Mesenchymal stem cell (in vitro differentiated cells and primary cell): ENCODE results near the gene SYCP2L.
"Not testable (repeated sequence)": the region's sequence is repeated elsewhere in the genome, so short reads cannot be mapped to it uniquely, and the experiment has no call there.

Source experiments
- DNase-seq: peaks from one replicate; pipeline ENCODE4 v3.0.0-alpha.2; 2013
- H2AFZ ChIP-seq: one replicate; pipeline ENCODE4 v1.6.1; 2013; ENCODE audit warnings: low read depth, mild to moderate bottlenecking, control low read depth, inconsistent platforms, low read length, moderate library complexity
- H2AK5ac ChIP-seq: 2 replicates; pipeline ENCODE4 v1.6.1; 2013; ENCODE audit warnings: low read length, moderate library complexity, mild to moderate bottlenecking, inconsistent platforms; ENCODE audit not compliant: severe bottlenecking
- H2BK120ac ChIP-seq: one replicate; pipeline ENCODE4 v1.6.1; 2013; ENCODE audit warnings: low read depth, mild to moderate bottlenecking, inconsistent platforms, low read length, moderate library complexity
- H2BK12ac ChIP-seq, 2 experiments: one replicate each; pipeline ENCODE4 v1.6.1; 2013; ENCODE audit warnings: inconsistent platforms in 2 of 2, low read length in 2 of 2, mild to moderate bottlenecking in 2 of 2, moderate library complexity in 2 of 2, control low read depth in 1 of 2
- H2BK15ac ChIP-seq: one replicate; pipeline ENCODE4 v1.6.1; 2013; ENCODE audit warnings: mild to moderate bottlenecking, low read depth, inconsistent platforms; ENCODE audit not compliant: poor library complexity, severe bottlenecking
- H2BK5ac ChIP-seq: 2 replicates; pipeline ENCODE4 v1.6.1; 2013; ENCODE audit warnings: low read depth, mild to moderate bottlenecking, low read length, control low read depth, inconsistent platforms; ENCODE audit not compliant: poor library complexity, severe bottlenecking
- H3K14ac ChIP-seq, 2 experiments: one replicate each; pipeline ENCODE4 v1.6.1; 2013; ENCODE audit warnings: inconsistent platforms in 2 of 2, low read length in 2 of 2, control low read depth in 1 of 2, mild to moderate bottlenecking in 1 of 2, moderate library complexity in 1 of 2
- H3K18ac ChIP-seq, 2 experiments: one replicate each; pipeline ENCODE4 v1.6.1; 2013; ENCODE audit warnings: inconsistent platforms in 2 of 2, low read length in 2 of 2, control low read depth in 1 of 2, low read depth in 1 of 2, mild to moderate bottlenecking in 1 of 2
- H3K23ac ChIP-seq, 2 experiments: one replicate each; pipeline ENCODE4 v1.6.1; 2013; ENCODE audit warnings: inconsistent platforms in 2 of 2, low read length in 2 of 2, mild to moderate bottlenecking in 2 of 2, moderate library complexity in 2 of 2, control low read depth in 1 of 2
- H3K27ac ChIP-seq: 2 replicates; pipeline ENCODE4 v1.5.1; 2013; ENCODE audit warnings: mild to moderate bottlenecking, moderate library complexity, low read length, control low read depth, inconsistent platforms; ENCODE audit not compliant: poor library complexity, severe bottlenecking
- H3K27me3 ChIP-seq, 2 experiments: 2 replicates each; pipeline versions ENCODE4 v1.6.1 to v1.7.0; 2013; ENCODE audit warnings: low read length in 2 of 2, mild to moderate bottlenecking in 2 of 2, moderate library complexity in 2 of 2, control low read depth in 1 of 2, inconsistent platforms in 1 of 2; ENCODE audit not compliant: control insufficient read depth in 1 of 2, insufficient read depth in 1 of 2
- H3K36me3 ChIP-seq, 2 experiments: 2 replicates each; pipeline versions ENCODE4 v1.6.1 to v1.7.0; 2013; ENCODE audit warnings: low read length in 2 of 2, control low read depth in 1 of 2, inconsistent platforms in 1 of 2, low read depth in 1 of 2, mild to moderate bottlenecking in 1 of 2; ENCODE audit not compliant: insufficient read depth in 2 of 2, control insufficient read depth in 1 of 2
- H3K4ac ChIP-seq, 2 experiments: one replicate each; pipeline ENCODE4 v1.6.1; 2013; ENCODE audit warnings: inconsistent platforms in 2 of 2, low read length in 2 of 2, mild to moderate bottlenecking in 2 of 2, moderate library complexity in 2 of 2, control low read depth in 1 of 2, low read depth in 1 of 2
- H3K4me1 ChIP-seq: 2 replicates; pipeline ENCODE4 v1.6.1; 2013; ENCODE audit warnings: low read depth, low read length, control low read depth; ENCODE audit not compliant: control insufficient read depth, insufficient read depth
- H3K4me2 ChIP-seq: 2 replicates; pipeline ENCODE4 v1.6.1; 2013; ENCODE audit warnings: low read length, mild to moderate bottlenecking, inconsistent platforms; ENCODE audit not compliant: poor library complexity, severe bottlenecking
- H3K4me3 ChIP-seq, 2 experiments: 2 replicates each; pipeline versions ENCODE4 v1.5.1 to v1.7.0; 2013; ENCODE audit warnings: low read length in 2 of 2, mild to moderate bottlenecking in 2 of 2, control low read depth in 1 of 2, low read depth in 1 of 2; ENCODE audit not compliant: insufficient read depth in 1 of 2
- H3K79me1 ChIP-seq: replicated peaks from 2 replicates; pipeline ENCODE4 v1.6.1; 2013; ENCODE audit warnings: mild to moderate bottlenecking, control low read depth, low read length, inconsistent platforms; ENCODE audit not compliant: poor library complexity, severe bottlenecking
- H3K9ac ChIP-seq: 2 replicates; pipeline ENCODE4 v1.7.0; 2013; ENCODE audit warnings: mild to moderate bottlenecking, low read length, moderate library complexity
- H3K9me3 ChIP-seq: 2 replicates; pipeline ENCODE4 v1.7.0; 2013; ENCODE audit warnings: mild to moderate bottlenecking, low read length; ENCODE audit not compliant: control insufficient read depth
- H4K8ac ChIP-seq: one replicate; pipeline ENCODE4 v1.6.1; 2013; ENCODE audit warnings: inconsistent platforms, mild to moderate bottlenecking, low read length, moderate library complexity
- H4K91ac ChIP-seq: one replicate; pipeline ENCODE4 v1.6.1; 2013; ENCODE audit warnings: mild to moderate bottlenecking, low read length, inconsistent platforms
- WGBS: methylation state at CpG from one replicate; pipeline ENCODE4 v1.1.7; 2013; ENCODE audit warnings: mixed read lengths; 5-methylcytosine and 5-hydroxymethylcytosine counted together

Gene SYCP2L

DNA sequence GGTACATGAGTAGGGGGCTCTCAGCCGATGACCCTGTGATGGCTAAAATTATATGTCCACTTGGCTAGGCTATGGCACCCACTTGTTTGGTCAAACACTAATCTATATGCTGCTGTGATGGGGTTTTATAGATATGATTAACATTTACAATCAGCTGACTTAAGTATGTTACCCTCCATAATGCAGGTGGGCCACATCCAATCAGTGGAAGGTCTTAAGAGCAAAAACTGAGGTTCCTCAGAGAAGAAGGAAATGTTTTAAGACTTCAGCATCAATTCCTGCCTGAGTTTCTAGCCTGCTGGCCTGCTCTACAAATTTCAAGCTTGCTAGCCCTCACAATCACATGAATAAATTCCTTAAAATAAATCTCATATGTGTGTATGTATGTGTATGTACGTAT is 29.6 kb upstream of the SYCP2L start:
- Histone ChIP-seq H2AK5ac (no peak overlapping the region), H2AFZ (no peak overlapping the region), H4K8ac (no peak overlapping the region), H3K4me1 (no peaks in the 10 kb centered on the region), H2BK12ac (no peak overlapping the region), H3K4me3 (no peak overlapping the region), H3K23ac (no peak overlapping the region), H3K4me2 (no peak overlapping the region), H3K14ac (no peak overlapping the region), H3K79me1 (no peaks in the 10 kb centered on the region), H4K91ac (no peak overlapping the region), H3K27ac (no peak overlapping the region), H2BK5ac (no peak overlapping the region), H2BK120ac (no peak overlapping the region), H3K18ac (no peak overlapping the region), H3K4ac (no peak overlapping the region), H3K36me3 (no peaks in the 10 kb centered on the region), H3K9me3 (peaks cover 5% of the 10 kb centered on the region), H3K9ac (no peak overlapping the region), H2BK15ac (no peak overlapping the region), H3K27me3 (no peaks in the 10 kb centered on the region)
- 100% methylated on average over 1 of the region's 2 CpGs for WGBS
- DNase-seq, result no peak

DNA sequence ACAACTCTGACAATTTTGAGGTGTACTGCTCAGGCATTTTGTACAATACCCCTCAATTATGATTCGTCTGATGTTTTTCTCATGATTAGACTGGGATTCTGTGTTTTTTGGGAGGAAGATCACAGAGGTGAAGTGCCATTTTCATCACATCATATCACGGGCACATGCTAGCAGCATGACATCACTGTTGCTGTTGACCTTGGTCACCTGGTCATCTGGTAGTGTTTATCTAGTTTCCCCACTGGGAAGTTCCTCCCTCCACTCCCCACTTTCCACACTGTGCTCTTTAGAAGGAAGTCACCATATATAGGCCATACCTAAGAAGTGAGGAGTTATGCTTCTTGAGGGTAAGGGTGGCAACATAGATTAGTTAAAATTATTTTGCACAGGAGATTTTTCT is 25.8 kb upstream of the SYCP2L start:
- Histone ChIP-seq H3K27ac (no peak overlapping the region), H4K8ac (no peak overlapping the region), H2BK120ac (no peak overlapping the region), H2BK12ac (no peak overlapping the region), H3K4me2 (no peak overlapping the region), H2BK5ac (no peak overlapping the region), H3K9ac (no peak overlapping the region), H3K27me3 (no peaks in the 10 kb centered on the region), H3K4ac (no peak overlapping the region), H4K91ac (no peak overlapping the region), H3K79me1 (no peaks in the 10 kb centered on the region), H2AFZ (no peak overlapping the region), H3K23ac (no peak overlapping the region), H2BK15ac (no peak overlapping the region), H3K4me3 (no peak overlapping the region), H3K36me3 (no peaks in the 10 kb centered on the region), H2AK5ac (no peak overlapping the region), H3K18ac (no peak overlapping the region), H3K9me3 (no peaks in the 10 kb centered on the region), H3K14ac (no peak overlapping the region), H3K4me1 (no peaks in the 10 kb centered on the region)
- 79% methylated on average over 2 of the region's 2 CpGs for WGBS
- no peak for DNase-seq

DNA sequence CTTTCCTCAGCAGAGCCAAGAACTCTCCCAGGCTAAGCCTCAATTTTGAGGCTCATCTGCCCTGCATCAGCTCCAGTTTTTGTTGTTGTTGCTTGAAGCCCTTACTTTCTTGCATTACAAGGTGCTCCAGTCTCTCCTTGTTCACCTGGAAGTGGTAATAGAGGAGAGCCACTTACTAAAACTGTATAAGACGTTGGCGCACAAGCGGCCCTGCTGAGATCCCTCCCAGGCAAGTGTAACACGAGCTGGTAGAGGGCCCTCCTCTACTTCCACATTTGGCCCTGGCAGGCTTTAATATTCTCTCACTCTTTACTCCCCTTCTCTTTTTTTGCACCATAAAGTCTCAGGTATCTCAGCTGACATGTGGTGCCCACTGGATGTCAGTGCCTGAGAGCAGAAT is 24.5 kb upstream of the SYCP2L start:
- Histone ChIP-seq H3K23ac (no peak overlapping the region), H3K27ac (no peak overlapping the region), H3K79me1 (no peaks in the 10 kb centered on the region), H3K36me3 (no peaks in the 10 kb centered on the region), H2BK12ac (no peak overlapping the region), H4K91ac (no peak overlapping the region), H3K4me2 (no peak overlapping the region), H2AFZ (no peak overlapping the region), H3K18ac (no peak overlapping the region), H2BK15ac (no peak overlapping the region), H2BK120ac (no peak overlapping the region), H3K9me3 (no peaks in the 10 kb centered on the region), H3K4me1 (no peaks in the 10 kb centered on the region), H3K4me3 (no peak overlapping the region), H3K4ac (no peak overlapping the region), H4K8ac (no peak overlapping the region), H2BK5ac (no peak overlapping the region), H3K14ac (no peak overlapping the region), H2AK5ac (no peak overlapping the region), H3K9ac (no peak overlapping the region), H3K27me3 (no peaks in the 10 kb centered on the region)
- no peak for DNase-seq
- WGBS, result 80% methylated on average over 4 of the region's 4 CpGs

DNA sequence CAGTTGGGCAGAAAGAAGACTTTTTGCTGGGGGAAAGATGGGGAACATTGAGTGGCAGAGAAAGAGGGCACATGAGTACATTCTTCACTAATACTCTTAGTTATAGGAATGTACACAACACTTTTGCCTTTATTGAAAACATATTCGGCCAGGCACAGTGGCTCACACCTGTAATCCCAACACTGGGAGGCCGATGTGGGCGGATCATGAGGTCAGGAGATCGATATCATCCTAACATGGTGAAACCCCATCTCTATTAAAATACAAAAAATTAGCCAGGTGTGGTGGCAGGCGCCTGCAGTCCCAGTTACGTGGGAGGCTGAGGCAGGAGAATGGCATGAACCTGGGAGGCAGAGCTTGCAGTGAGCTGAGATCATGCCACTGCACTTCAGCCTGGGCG is 23.8 kb upstream of the SYCP2L start:
- H3K9ac ChIP-seq, H4K91ac ChIP-seq, H2BK12ac ChIP-seq, H3K27me3 ChIP-seq, H3K18ac ChIP-seq, H2BK5ac ChIP-seq, H3K36me3 ChIP-seq, H2BK120ac ChIP-seq, H3K79me1 ChIP-seq, H3K4ac ChIP-seq, H3K4me2 ChIP-seq, H3K9me3 ChIP-seq, H2AFZ ChIP-seq, DNase-seq, H3K4me3 ChIP-seq, H3K27ac ChIP-seq, H3K23ac ChIP-seq, H2AK5ac ChIP-seq, H4K8ac ChIP-seq, H3K14ac ChIP-seq, H3K4me1 ChIP-seq, H2BK15ac ChIP-seq: not testable (repeated sequence)
- 86% methylated on average over 7 of the region's 7 CpGs for WGBS
